GM12878 (cell line): ENCODE data around the gene TMEM255B. TPM values are rescaled to one million over a fixed set of nuclear protein-coding genes. Genes with fewer than 3 reads are reported as not detected.

ENCODE experiments used
- ATAC-seq: fragments of 200-7000 bp; cut with Tn5 transposase; 3 replicates; pipeline ENCODE4 v1.9.1; 2020; ENCODE audit warnings: mild to moderate bottlenecking, moderate library complexity
- BruUV-seq: library from RNA; stranded (reverse); fragments of 400-500 nt; replicated peaks from 2 replicates; lab custom pipeline; 2021; lab: Mats Ljungman, UMichigan
- CTCF ChIA-PET: fragments of 300-600 bp; sonication (Branson Sonifier 250); formaldehyde crosslinking; extraction: SDS; loops from one replicate; lab custom pipeline; 2021; ENCODE audit warnings: inconsistent platforms; lab: Yijun Ruan, JAX
- POLR2A ChIA-PET: fragments of 350-600 bp; formaldehyde crosslinking; extraction: SDS; loops from one replicate; lab custom pipeline; 2021; ENCODE audit warnings: inconsistent platforms; lab: Charles Lee
- RAD21 ChIA-PET: fragments of 300-600 bp; sonication (Branson Sonifier 250); formaldehyde crosslinking; loops from one replicate; lab custom pipeline; 2023; ENCODE audit warnings: antibody characterized with exemption; ENCODE audit not compliant: unreplicated experiment; lab: Charles Lee
- SMC1A ChIA-PET: fragments of 300-600 bp; sonication (Branson Sonifier 250); formaldehyde crosslinking; loops from one replicate; lab custom pipeline; 2023; ENCODE audit not compliant: unreplicated experiment, uncharacterized antibody; lab: Charles Lee
- DNase-seq: peaks from one replicate; pipeline ENCODE4 v3.0.0-alpha.2; 2011; ENCODE audit warnings: low read depth, low spot score
- FAIRE-seq: peaks from 3 replicates; lab custom pipeline; 2011; peaks lifted over from hg19 to GRCh38; lab: Jason Lieb, UNC
- H2AFZ ChIP-seq: 2 replicates; pipeline ENCODE4 v1.6.0; 2011; ENCODE audit warnings: low read depth, low read length, control low read depth; ENCODE audit not compliant: control insufficient read depth
- H3K27ac ChIP-seq: 2 replicates; pipeline ENCODE4 v1.5.1; 2011; ENCODE audit warnings: control low read depth; ENCODE audit not compliant: control insufficient read depth, insufficient read depth
- H3K27me3 ChIP-seq, 2 experiments: replicated peaks in 1 of 2; 2 replicates each; pipeline versions ENCODE4 v1.6.0 to v1.6.1; 2011; ENCODE audit warnings: low read length in 1 of 2; ENCODE audit not compliant: control insufficient read depth in 2 of 2, insufficient read depth in 2 of 2
- H3K36me3 ChIP-seq, 2 experiments: 2 replicates each; pipeline ENCODE4 v1.5.1; 2011; ENCODE audit warnings: low read length in 1 of 2; ENCODE audit not compliant: control insufficient read depth in 2 of 2, insufficient read depth in 2 of 2
- H3K4me1 ChIP-seq: 2 replicates; pipeline ENCODE4 v1.6.1; 2011; ENCODE audit warnings: mild to moderate bottlenecking, low read length, moderate library complexity, mixed read lengths; ENCODE audit not compliant: control insufficient read depth, insufficient read depth
- H3K4me2 ChIP-seq: 2 replicates; pipeline ENCODE4 v1.6.0; 2011; ENCODE audit warnings: control low read depth; ENCODE audit not compliant: control insufficient read depth, insufficient read depth
- H3K4me3 ChIP-seq: fragments of 200-600 bp; sonication (generic); 2 replicates; pipeline ENCODE4 v1.5.1; 2016
- H3K79me2 ChIP-seq: 2 replicates; pipeline ENCODE4 v1.6.0; 2011; ENCODE audit warnings: low read length; ENCODE audit not compliant: control insufficient read depth, insufficient read depth
- H3K9ac ChIP-seq: 2 replicates; pipeline ENCODE4 v1.8.0; 2011; ENCODE audit warnings: low read length, control low read depth, mixed read lengths; ENCODE audit not compliant: control insufficient read depth, insufficient read depth
- H3K9me3 ChIP-seq: replicated peaks from 3 replicates; pipeline ENCODE4 v1.5.1; 2011; ENCODE audit warnings: mild to moderate bottlenecking, low read length; ENCODE audit not compliant: control insufficient read depth, insufficient read depth
- H4K20me1 ChIP-seq: 2 replicates; pipeline ENCODE4 v1.6.0; 2011; ENCODE audit not compliant: control insufficient read depth, insufficient read depth
- BRCA1 ChIP-seq: IDR thresholded peaks from 2 replicates; pipeline ENCODE4 v1.6.1; 2011; ENCODE audit warnings: low read depth, low read length, improper control_type of control experiment
- CBX3 ChIP-seq: fragments of 200-600 bp; sonication (generic); IDR thresholded peaks from 2 replicates; pipeline ENCODE4 v1.6.1; 2016; ENCODE audit warnings: low read depth, borderline replicate concordance
- CHD2 ChIP-seq: IDR thresholded peaks from 2 replicates; pipeline ENCODE4 v1.6.1; 2011; ENCODE audit warnings: low read depth, low read length, improper control_type of control experiment, borderline replicate concordance
- CREM ChIP-seq: IDR thresholded peaks from 2 replicates; pipeline ENCODE4 v1.6.1; 2014; ENCODE audit warnings: antibody characterized with exemption, low read depth
- HDAC6 ChIP-seq: fragments of 200-600 bp; sonication (generic); IDR thresholded peaks from one replicate; pipeline ENCODE4 v1.8.0; 2017; ENCODE audit warnings: antibody characterized with exemption; ENCODE audit not compliant: unreplicated experiment
- NFYB ChIP-seq: IDR thresholded peaks from 2 replicates; pipeline ENCODE4 v1.6.1; 2011; ENCODE audit warnings: low read depth, mild to moderate bottlenecking, low read length, improper control_type of control experiment, moderate library complexity; ENCODE audit not compliant: insufficient read depth
- PML ChIP-seq: IDR thresholded peaks from 2 replicates; pipeline ENCODE4 v1.6.1; 2012; ENCODE audit warnings: low read length, inconsistent platforms
- POLR2A ChIP-seq: IDR thresholded peaks from 2 replicates; pipeline ENCODE4 v1.6.1; 2011; ENCODE audit warnings: low read depth, mild to moderate bottlenecking, low read length
- POLR2AphosphoS5 ChIP-seq: IDR thresholded peaks from 2 replicates; pipeline ENCODE4 v1.6.1; 2011; ENCODE audit warnings: mild to moderate bottlenecking, low read length, inconsistent platforms
- RB1 ChIP-seq: fragments of 450-650 bp; formaldehyde crosslinking; IDR thresholded peaks from 2 replicates; pipeline ENCODE4 v1.6.1; 2017; ENCODE audit warnings: mild to moderate bottlenecking, borderline replicate concordance
- RCOR1 ChIP-seq: conservative IDR thresholded peaks from 2 replicates; pipeline ENCODE4 v1.6.1; 2012; ENCODE audit warnings: low read depth, low read length, improper control_type of control experiment
- RUNX3 ChIP-seq: IDR thresholded peaks from 2 replicates; pipeline ENCODE4 v1.6.1; 2012; ENCODE audit warnings: low read length, inconsistent platforms
- SMC3 ChIP-seq: IDR thresholded peaks from 2 replicates; pipeline ENCODE4 v1.6.1; 2011; ENCODE audit warnings: low read length, improper control_type of control experiment, borderline replicate concordance
- SPI1 ChIP-seq: IDR thresholded peaks from 2 replicates; pipeline ENCODE4 v1.6.1; 2011; ENCODE audit warnings: low read depth, mild to moderate bottlenecking, low read length, moderate library complexity, borderline replicate concordance; ENCODE audit not compliant: insufficient read depth
- TBL1XR1 ChIP-seq: IDR thresholded peaks from 2 replicates; pipeline ENCODE4 v1.6.1; 2012; ENCODE audit warnings: low read depth, low read length, improper control_type of control experiment
- WRNIP1 ChIP-seq: IDR thresholded peaks from 2 replicates; pipeline ENCODE4 v1.6.1; 2011; ENCODE audit warnings: low read depth, low read length, improper control_type of control experiment, borderline replicate concordance
- YY1 ChIP-seq: IDR thresholded peaks from 2 replicates; pipeline ENCODE4 v1.6.1; 2011; ENCODE audit warnings: low read depth, mild to moderate bottlenecking, low read length
- ZNF207 ChIP-seq: fragments of 450-650 bp; IDR thresholded peaks from 2 replicates; pipeline ENCODE4 v1.6.1; 2014; ENCODE audit warnings: antibody characterized with exemption, mild to moderate bottlenecking, borderline replicate concordance
- ZNF384 ChIP-seq: IDR thresholded peaks from 2 replicates; pipeline ENCODE4 v1.6.1; 2012; ENCODE audit warnings: low read depth, mild to moderate bottlenecking, low read length, improper control_type of control experiment, borderline replicate concordance
- WGBS: methylation state at CpG from one replicate; pipeline ENCODE4 v1.1.6; 2016; ENCODE audit warnings: low lambda C conversion rate; ENCODE audit not compliant: insufficient replicate concordance, insufficient coverage; ENCODE audit errors: missing lambda C conversion rate; 5-methylcytosine and 5-hydroxymethylcytosine counted together
- in situ Hi-C: fragments of 300-500 bp; cut with MboI; formaldehyde crosslinking; loops from 9 replicates; pipeline ENCODE4 v1.14.3; 2018; ENCODE audit warnings: mixed read lengths
- intact Hi-C: fragments of 100-400 bp; cut with micrococcal nuclease; formaldehyde crosslinking; loops from one replicate; pipeline ENCODE4 v1.14.2; 2022; ENCODE audit not compliant: unreplicated experiment
- polyA plus RNA-seq, 11 experiments: library from polyadenylated mRNA; depleted of rRNA in 4 of 11; unstranded in 6 of 11; stranded (reverse) in 5 of 11; fragments of >200 nt; fragmentation: Nextera tagmentation in 4 of 11; fragmentation: Illumina TruSeq in 1 of 11; extraction: Ambion mirVana in 4 of 11; extraction: Trizol in 1 of 11; gene quantifications; 1 replicate in 1 of 11; 2 replicates in 10 of 11; pipeline versions ENCODE4 v1.2.1 to v1.2.3, GENCODE V29; 2011 to 2016; ENCODE audit warnings: inconsistent platforms in 2 of 11, missing spikeins in 2 of 11, low read depth in 1 of 11
- total RNA-seq, 4 experiments: library from RNA; depleted of rRNA in 3 of 4; stranded (reverse); fragments of >200 nt in 3 of 4; fragmentation: Illumina TruSeq in 1 of 4; extraction: Trizol in 1 of 4; gene quantifications; 2 replicates each; pipeline versions ENCODE4 v1.2.1 to v1.2.3, GENCODE V29; 2013 to 2021
- TF ChIP-seq, protein P1 (sequence below): IDR thresholded peaks from 2 replicates; pipeline ENCODE4 v1.6.1; 2011; ENCODE audit warnings: borderline replicate concordance, low read depth, mild to moderate bottlenecking, moderate library complexity, low read length; ENCODE audit not compliant: insufficient read depth, poor library complexity, severe bottlenecking
- TF ChIP-seq, protein P2 (sequence below): fragments of 450-650 bp; IDR thresholded peaks from 2 replicates; pipeline ENCODE4 v1.6.1; 2017; ENCODE audit warnings: mild to moderate bottlenecking

Gene TMEM255B
- total and polyA plus RNA-seq, 10 of the 15 experiments (the other 5 are each of a cell fraction or from before 2014, with no cell fraction given) = 0.04 to 0.62 (median 0.13) TPM; not detected in 3

DNA sequence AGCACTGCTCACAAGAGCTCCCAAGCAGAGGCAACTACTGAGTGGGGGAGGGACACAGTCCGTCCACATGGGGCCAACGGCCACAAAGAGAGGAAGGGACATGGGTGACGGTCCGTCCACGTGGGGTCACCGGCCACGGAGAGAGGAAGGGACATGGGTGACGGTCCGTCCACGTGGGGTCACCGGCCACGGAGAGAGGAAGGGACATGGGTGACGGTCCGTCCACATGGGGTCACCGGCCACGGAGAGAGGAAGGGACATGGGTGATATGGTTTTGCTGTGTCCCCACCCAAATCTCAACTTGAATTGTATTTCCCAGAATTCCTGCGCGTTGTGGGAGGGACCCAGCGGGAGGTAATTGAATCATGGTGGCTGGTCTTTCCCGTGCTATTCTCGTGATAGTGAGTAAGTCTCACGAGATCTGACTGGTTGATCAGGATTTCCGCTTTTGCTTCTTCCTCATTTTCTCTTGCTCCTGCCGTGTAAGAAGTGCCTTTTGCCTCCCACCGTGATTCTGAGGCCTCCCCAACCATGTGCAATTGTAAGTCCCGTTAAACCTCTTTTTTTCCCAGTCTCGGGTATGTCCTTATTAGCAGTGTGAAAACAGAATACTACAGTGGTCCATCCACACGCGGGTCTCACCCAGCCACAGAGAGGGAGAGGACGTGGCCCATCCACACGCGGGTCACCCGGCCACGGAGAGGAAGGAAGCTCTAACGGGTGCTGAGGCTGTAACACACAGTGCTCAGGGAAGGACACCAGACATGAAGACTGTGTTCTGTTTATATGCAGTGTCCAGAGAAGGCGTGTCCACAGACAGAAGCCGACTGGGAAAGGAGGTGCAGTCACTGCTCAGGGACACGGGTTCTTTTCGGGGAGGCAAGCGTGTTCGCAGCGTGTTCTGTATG is 56.4 kb downstream of the TMEM255B start:
- TSS peak; percentile 94 for BruUV-seq
- Histone ChIP-seq H4K20me1 (no peaks in the 10 kb centered on the region), H3K27ac (no peak overlapping the region; the same call in 1 of the 2 replicates), H3K9me3 (no peaks in the 10 kb centered on the region), H3K4me1 (no peaks in the 10 kb centered on the region), H3K4me3 (peak overlapping the region; percentile 61), H3K79me2 (no peaks in the 10 kb centered on the region; the same call in 1 of the 2 replicates), H2AFZ (peak overlapping the region; percentile 43), H3K9ac (peak overlapping the region; percentile 25; the same call in 1 of the 2 replicates), H3K27me3 (no peaks in the 10 kb centered on the region), H3K36me3 (no peaks in the 10 kb centered on the region), H3K4me2 (peak overlapping the region; percentile 29; the same call in 1 of the 2 replicates)
- CTCF ChIA-PET = no interaction called here
- POLR2A ChIA-PET = no interaction called here
- DNase-seq (peak; percentile 40), ATAC-seq (0 out of 3 replicates have a peak, but pooled peaks have one; percentile 14), FAIRE-seq (peak; percentile 31)
- SMC1A ChIA-PET = interaction anchor here (0.9 kb wide), 1 partner anchor 408 kb away, joined by 3 read pairs; no protein-coding TSS in a partner anchor
- in situ Hi-C loops = no loop called here
- 23% methylated on average over 34 of the region's 42 CpGs for WGBS
- RAD21 ChIA-PET = no interaction called here
- intact Hi-C loops = loop anchor here (10.0 kb wide), 1 partner anchor 329 kb away; no protein-coding TSS in a partner anchor
- TF ChIP-seq SPI1 (peak; percentile 64), POLR2A (peak; percentile 66), RB1 (no peak), WRNIP1 (no peak), YY1 (0 out of 2 replicates have a peak, but pooled peaks have one; percentile 19), HDAC6 (no peak), PML (no peak), CHD2 (peak; percentile 88), ZNF384 (no peak), SMC3 (no peak), POLR2AphosphoS5 (peak; percentile 68), RUNX3 (no peak), TBL1XR1 (no peak), ZNF207 (no peak), NFYB (no peak), BRCA1 (0 out of 2 replicates have a peak, but pooled peaks have one; percentile 44), CREM (no peak), RCOR1 (no peak), CBX3 (no peak)
- TF ChIP-seq, protein P1, sequence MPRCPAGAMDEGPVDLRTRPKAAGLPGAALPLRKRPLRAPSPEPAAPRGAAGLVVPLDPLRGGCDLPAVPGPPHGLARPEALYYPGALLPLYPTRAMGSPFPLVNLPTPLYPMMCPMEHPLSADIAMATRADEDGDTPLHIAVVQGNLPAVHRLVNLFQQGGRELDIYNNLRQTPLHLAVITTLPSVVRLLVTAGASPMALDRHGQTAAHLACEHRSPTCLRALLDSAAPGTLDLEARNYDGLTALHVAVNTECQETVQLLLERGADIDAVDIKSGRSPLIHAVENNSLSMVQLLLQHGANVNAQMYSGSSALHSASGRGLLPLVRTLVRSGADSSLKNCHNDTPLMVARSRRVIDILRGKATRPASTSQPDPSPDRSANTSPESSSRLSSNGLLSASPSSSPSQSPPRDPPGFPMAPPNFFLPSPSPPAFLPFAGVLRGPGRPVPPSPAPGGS = no peak
- TF ChIP-seq, protein P2, sequence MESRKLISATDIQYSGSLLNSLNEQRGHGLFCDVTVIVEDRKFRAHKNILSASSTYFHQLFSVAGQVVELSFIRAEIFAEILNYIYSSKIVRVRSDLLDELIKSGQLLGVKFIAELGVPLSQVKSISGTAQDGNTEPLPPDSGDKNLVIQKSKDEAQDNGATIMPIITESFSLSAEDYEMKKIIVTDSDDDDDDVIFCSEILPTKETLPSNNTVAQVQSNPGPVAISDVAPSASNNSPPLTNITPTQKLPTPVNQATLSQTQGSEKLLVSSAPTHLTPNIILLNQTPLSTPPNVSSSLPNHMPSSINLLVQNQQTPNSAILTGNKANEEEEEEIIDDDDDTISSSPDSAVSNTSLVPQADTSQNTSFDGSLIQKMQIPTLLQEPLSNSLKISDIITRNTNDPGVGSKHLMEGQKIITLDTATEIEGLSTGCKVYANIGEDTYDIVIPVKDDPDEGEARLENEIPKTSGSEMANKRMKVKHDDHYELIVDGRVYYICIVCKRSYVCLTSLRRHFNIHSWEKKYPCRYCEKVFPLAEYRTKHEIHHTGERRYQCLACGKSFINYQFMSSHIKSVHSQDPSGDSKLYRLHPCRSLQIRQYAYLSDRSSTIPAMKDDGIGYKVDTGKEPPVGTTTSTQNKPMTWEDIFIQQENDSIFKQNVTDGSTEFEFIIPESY = no peak
